ENCODE measurements around the gene EPHB2. TPM values are rescaled to one million over a fixed set of nuclear protein-coding genes. Genes with fewer than 3 reads are reported as not detected.
"Not testable (repeated sequence)": the region's sequence is repeated elsewhere in the genome, so short reads cannot be mapped to it uniquely, and the experiment has no call there.

The EPHB2 gene
- total and polyA plus RNA-seq, 2 of the 13 experiments (the other 11 are each of a cell fraction or from before 2014, with no cell fraction given) = 0.03 to 0.11 TPM

DNA sequence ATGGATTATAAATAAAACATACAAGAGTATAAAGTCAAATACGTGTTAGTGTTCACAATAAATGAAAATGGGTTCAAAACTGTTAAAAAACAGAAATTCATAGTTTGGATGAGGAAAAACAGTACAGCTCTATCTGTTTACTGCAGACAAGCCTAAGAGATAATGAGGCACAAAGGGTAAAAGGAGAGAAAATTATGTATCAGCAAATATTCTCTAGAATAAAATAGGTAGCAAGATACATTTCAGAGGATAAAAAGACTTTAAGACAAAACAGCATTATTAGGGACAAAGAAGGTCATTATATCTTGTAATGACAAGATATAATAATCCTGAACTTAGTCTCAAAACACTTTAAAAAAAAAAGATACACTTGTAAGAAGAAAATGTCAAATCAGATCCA is 123.1 kb downstream of the EPHB2 start:
- Histone ChIP-seq H4K20me1 (ENCODE audit: insufficient read depth, low read length) (no peaks in the 10 kb centered on the region), H3K79me2 (ENCODE audit: insufficient read depth, low read length) (no peaks in the 10 kb centered on the region), H3K36me3 (replicated peaks in 1 of 2; ENCODE audit: control insufficient read depth in 1 of 2, insufficient read depth in 2 of 2, low read length in 2 of 2) (no peaks in the 10 kb centered on the region), H3K27ac (ENCODE audit: extremely low read length, insufficient read depth, low read length) (no peak overlapping the region), H3K9me3 (ENCODE audit: low read length) (no peaks in the 10 kb centered on the region), H2AFZ (ENCODE audit: low read length) (no peak overlapping the region), H3K4me1 (ENCODE audit: insufficient read depth, low read length) (0 out of 2 replicates have a peak, but pooled peaks cover 6% of the 10 kb centered on the region), H3K27me3 (ENCODE audit: control insufficient read depth in 1 of 2, insufficient read depth in 2 of 2, low read length in 2 of 2) (0 out of 5 replicates have a peak, but pooled peaks cover 0 to 9% of the 10 kb centered on the region in 2 experiments), H3K4me3 (replicated peaks in 1 of 3; ENCODE audit: insufficient read depth in 1 of 3, low read depth in 2 of 3, low read length in 3 of 3) (no peak overlapping the region), H3K9ac (ENCODE audit: insufficient read depth, low read depth, low read length) (no peak overlapping the region), H3K4me2 (ENCODE audit: low read depth, low read length) (no peak overlapping the region)
- intact Hi-C loops (cut with micrococcal nuclease; ENCODE audit: unreplicated experiment) (no loop called here), in situ Hi-C loops (cut with HindIII; ENCODE audit: extremely low pct_ligation_motif_present, low pct_unique_long_range_greater_than_20kb) (no loop called here)
- CTCF ChIA-PET (ENCODE audit: low intra/inter-chr PET ratio, low total read pairs) = no interaction called here
- DNase-seq (ENCODE audit: low spot score) = no peak
- TF ChIP-seq, protein P1, sequence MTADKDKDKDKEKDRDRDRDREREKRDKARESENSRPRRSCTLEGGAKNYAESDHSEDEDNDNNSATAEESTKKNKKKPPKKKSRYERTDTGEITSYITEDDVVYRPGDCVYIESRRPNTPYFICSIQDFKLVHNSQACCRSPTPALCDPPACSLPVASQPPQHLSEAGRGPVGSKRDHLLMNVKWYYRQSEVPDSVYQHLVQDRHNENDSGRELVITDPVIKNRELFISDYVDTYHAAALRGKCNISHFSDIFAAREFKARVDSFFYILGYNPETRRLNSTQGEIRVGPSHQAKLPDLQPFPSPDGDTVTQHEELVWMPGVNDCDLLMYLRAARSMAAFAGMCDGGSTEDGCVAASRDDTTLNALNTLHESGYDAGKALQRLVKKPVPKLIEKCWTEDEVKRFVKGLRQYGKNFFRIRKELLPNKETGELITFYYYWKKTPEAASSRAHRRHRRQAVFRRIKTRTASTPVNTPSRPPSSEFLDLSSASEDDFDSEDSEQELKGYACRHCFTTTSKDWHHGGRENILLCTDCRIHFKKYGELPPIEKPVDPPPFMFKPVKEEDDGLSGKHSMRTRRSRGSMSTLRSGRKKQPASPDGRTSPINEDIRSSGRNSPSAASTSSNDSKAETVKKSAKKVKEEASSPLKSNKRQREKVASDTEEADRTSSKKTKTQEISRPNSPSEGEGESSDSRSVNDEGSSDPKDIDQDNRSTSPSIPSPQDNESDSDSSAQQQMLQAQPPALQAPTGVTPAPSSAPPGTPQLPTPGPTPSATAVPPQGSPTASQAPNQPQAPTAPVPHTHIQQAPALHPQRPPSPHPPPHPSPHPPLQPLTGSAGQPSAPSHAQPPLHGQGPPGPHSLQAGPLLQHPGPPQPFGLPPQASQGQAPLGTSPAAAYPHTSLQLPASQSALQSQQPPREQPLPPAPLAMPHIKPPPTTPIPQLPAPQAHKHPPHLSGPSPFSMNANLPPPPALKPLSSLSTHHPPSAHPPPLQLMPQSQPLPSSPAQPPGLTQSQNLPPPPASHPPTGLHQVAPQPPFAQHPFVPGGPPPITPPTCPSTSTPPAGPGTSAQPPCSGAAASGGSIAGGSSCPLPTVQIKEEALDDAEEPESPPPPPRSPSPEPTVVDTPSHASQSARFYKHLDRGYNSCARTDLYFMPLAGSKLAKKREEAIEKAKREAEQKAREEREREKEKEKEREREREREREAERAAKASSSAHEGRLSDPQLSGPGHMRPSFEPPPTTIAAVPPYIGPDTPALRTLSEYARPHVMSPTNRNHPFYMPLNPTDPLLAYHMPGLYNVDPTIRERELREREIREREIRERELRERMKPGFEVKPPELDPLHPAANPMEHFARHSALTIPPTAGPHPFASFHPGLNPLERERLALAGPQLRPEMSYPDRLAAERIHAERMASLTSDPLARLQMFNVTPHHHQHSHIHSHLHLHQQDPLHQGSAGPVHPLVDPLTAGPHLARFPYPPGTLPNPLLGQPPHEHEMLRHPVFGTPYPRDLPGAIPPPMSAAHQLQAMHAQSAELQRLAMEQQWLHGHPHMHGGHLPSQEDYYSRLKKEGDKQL (CRISPR knock-in tag; IDR thresholded peaks at IDR 0.05; ENCODE audit: low read depth) = no peak
- peak in 1 of 2 experiments; percentile 19; a peak in 1 of 4 replicates for TF ChIP-seq MAFK (conservative IDR thresholded peaks at IDR 0.05 in 1 of 2, IDR thresholded peaks at IDR 0.05 in 1 of 2; ENCODE audit: low read length in 2 of 2)
- POLR2A ChIA-PET = no interaction called here
- FAIRE-seq = no peak
- no TSS peak for BruUV-seq (replicated peaks)
- WGBS (ENCODE audit: low lambda C conversion rate) = 0% methylated on average over 1 of the region's 1 CpG
- no peak for ATAC-seq

DNA sequence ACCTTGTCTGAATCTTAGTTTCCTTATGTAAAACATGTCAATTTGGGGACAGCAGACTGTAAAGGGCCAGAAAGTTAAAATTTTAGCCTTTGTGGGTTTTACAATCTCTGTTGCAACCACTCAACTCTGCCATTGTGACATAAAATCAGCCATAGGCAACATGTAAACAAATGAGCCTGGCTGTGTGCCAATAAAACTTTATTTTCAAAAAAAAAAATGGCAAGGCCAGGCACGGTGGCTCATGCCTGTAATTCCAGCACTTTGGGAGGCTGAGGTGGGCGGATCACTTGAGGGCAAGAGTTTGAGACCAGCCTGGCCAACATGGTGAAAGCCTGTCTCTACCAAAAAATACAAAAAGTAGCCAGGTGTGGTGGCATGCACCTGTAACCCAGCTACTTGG is 123.8 kb downstream of the EPHB2 start:
- DNase-seq (ENCODE audit: low spot score); CTCF ChIA-PET (ENCODE audit: low intra/inter-chr PET ratio, low total read pairs); H3K27me3 ChIP-seq (ENCODE audit: control insufficient read depth in 1 of 2, insufficient read depth in 2 of 2, low read length in 2 of 2); H3K27ac ChIP-seq (ENCODE audit: extremely low read length, insufficient read depth, low read length); POLR2A ChIA-PET; H3K4me2 ChIP-seq (ENCODE audit: low read depth, low read length); H3K79me2 ChIP-seq (ENCODE audit: insufficient read depth, low read length); FAIRE-seq; H3K4me3 ChIP-seq (replicated peaks in 1 of 3; ENCODE audit: insufficient read depth in 1 of 3, low read depth in 2 of 3, low read length in 3 of 3); H3K36me3 ChIP-seq (replicated peaks in 1 of 2; ENCODE audit: control insufficient read depth in 1 of 2, insufficient read depth in 2 of 2, low read length in 2 of 2); H3K9ac ChIP-seq (ENCODE audit: insufficient read depth, low read depth, low read length); ATAC-seq; H3K9me3 ChIP-seq (ENCODE audit: low read length); H2AFZ ChIP-seq (ENCODE audit: low read length); H3K4me1 ChIP-seq (ENCODE audit: insufficient read depth, low read length); BruUV-seq (replicated peaks); intact Hi-C loops (cut with micrococcal nuclease; ENCODE audit: unreplicated experiment); in situ Hi-C loops (cut with HindIII; ENCODE audit: extremely low pct_ligation_motif_present, low pct_unique_long_range_greater_than_20kb); H4K20me1 ChIP-seq (ENCODE audit: insufficient read depth, low read length): not testable (repeated sequence)
- WGBS (ENCODE audit: low lambda C conversion rate) = 23% methylated on average over 2 of the region's 2 CpGs

Measured in HepG2 (cell line).